GM19099 (cell line): ENCODE data around the gene CEP164.

Experiments used
- POLR2A ChIP-seq: IDR thresholded peaks from 3 replicates; pipeline ENCODE4 v1.6.1; 2011; ENCODE audit warnings: low read depth; ENCODE audit not compliant: insufficient read length; ENCODE audit errors: extremely low read depth

The CEP164 gene

GRCh38 chr11:117318738-117319137 lies 8.9 kb upstream of the CEP164 start:
- TF ChIP-seq POLR2A: no peak

DNA sequence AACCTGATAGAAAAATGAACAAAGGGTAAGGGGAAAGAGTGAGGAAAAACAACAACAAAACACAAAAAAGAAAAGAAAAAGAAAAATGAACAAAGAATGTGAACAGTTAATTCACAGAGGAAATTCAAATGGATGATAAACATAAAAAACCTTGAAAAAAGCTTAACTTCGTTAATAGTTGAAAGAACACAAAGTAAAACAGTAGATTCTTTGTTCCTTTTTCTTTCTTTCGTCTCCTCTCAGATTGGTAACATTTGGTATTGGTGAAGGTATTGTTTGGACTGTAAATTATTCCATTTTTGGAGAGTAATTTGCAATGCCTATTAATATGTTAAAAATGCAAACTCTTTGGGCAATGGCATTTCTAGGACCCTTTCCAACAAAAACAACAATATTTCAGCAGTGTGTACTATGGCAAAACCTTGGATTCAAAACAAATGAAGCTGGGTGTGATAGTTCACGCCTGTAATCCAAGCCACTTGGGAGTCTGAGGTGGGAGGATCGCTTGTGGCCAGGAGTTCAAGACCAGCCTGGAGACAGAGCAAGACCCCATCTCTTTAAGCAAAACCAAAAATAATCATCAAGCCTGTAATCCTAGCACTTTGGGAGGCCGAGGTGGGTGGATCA lies 8.3 kb upstream of the CEP164 start:
- no peak for TF ChIP-seq POLR2A

DNA sequence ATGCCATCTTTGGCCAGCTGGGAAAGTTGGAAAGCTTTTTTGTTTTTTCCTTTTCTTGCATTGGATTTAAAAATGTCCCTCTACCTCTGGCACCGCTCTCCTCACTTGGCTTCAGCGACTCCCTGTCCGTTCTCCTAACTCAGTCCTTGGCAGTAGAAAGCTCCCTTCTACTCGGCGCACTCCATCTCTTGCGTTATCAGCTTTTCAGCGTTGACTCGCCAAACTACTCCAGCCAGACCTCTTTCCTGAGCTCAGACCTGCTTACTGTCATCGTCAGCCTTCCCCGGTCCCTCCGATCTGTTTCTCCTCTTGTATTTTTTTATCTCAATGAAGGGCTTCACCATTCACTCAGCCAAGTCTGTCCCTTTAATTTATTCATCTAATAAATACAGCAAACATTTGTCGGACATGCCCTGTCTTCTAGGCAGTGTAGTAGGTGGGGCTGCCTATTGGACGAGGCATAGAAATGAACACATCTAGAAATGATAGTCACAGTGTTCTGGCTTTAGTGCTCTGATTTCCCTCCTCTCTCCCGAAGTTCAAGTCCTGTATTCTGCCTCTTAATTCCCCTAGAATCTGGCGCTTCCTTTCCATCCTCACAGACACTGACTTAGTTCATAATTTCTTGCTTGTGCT lies 839 bp downstream of the CEP164 start:
- no peak for TF ChIP-seq POLR2A

DNA sequence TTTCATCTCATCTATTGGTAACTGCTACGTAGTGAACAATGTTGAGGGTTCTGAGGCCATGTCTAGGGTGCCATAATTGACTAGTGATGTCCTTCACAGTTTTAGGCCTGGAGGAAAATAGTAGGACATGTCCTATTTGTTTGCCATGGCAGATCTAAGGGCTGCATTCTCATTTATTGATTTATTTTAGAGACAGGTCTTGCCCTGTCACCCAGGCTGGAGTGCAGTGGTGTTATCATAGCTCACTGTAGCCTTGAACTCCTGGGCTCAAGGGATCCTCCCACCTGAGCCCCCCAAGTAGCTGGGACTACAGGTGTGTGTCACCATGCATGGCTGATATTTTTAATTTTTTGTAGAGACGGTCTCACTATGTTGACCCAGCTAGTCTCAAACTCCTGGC lies 5.2 kb downstream of the CEP164 start:
- TF ChIP-seq POLR2A: no peak

- TF ChIP-seq POLR2A: no peak
These were observed 6.3 kb downstream of the CEP164 start for GRCh38 chr11:117333917-117334316.

DNA sequence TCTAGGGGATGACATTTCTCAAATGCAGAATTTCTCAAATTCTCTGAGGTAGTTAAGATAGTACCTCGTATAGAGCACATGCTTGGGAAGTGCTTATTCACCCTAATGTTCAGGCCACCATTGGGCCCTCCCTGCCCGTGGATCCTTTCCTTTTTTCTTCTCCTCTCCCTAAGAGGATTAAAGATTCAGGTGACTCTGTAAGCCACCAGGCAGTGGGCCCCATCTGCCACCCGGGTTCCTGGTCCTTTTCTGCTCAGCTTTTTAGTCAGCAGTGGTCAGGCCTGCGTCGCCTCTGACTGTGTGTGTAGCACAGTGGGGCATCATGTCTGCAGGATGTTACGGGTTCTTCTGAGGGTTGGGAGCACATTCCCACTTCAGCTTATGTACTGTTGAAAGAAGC lies 7.2 kb downstream of the CEP164 start:
- TF ChIP-seq POLR2A: no peak

GRCh38 chr11:117335399-117335798 lies 7.7 kb downstream of the CEP164 start:
- TF ChIP-seq POLR2A: no peak

GRCh38 chr11:117337076-117337475 lies 9.4 kb downstream of the CEP164 start:
- no peak for TF ChIP-seq POLR2A

DNA sequence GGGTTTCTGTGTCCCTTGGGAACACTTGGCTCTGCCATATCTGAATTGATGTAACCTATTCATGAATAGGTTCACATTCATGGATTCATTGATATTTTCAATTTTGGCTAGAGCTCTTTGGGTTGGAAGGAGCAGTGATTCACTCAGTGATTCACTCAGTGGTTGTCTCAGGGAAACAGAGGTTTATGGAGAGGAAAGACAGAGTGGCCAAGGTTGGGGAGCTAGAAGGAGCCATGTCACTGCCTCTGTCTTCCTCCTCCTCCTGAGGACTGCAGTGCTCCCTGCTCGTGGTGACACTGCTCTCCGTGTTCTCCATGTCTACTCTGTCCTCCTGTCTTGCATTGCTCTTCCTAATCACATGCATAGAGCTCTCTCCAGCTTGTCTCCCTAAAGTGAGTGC lies 17.4 kb downstream of the CEP164 start:
- TF ChIP-seq POLR2A: no peak

- no peak for TF ChIP-seq POLR2A
These were observed 26.9 kb downstream of the CEP164 start for GRCh38 chr11:117354550-117354949.

- TF ChIP-seq POLR2A: no peak
These were observed 28.7 kb downstream of the CEP164 start for GRCh38 chr11:117356126-117356890.

- no peak for TF ChIP-seq POLR2A
These were observed 33.8 kb downstream of the CEP164 start for GRCh38 chr11:117361432-117361831.

GRCh38 chr11:117366248-117366647 lies 38.6 kb downstream of the CEP164 start:
- TF ChIP-seq POLR2A: no peak

- no peak for TF ChIP-seq POLR2A
These were observed 39.2 kb downstream of the CEP164 start for GRCh38 chr11:117366875-117367274.

- no peak for TF ChIP-seq POLR2A
These were observed 41.9 kb downstream of the CEP164 start for GRCh38 chr11:117369534-117369933.

DNA sequence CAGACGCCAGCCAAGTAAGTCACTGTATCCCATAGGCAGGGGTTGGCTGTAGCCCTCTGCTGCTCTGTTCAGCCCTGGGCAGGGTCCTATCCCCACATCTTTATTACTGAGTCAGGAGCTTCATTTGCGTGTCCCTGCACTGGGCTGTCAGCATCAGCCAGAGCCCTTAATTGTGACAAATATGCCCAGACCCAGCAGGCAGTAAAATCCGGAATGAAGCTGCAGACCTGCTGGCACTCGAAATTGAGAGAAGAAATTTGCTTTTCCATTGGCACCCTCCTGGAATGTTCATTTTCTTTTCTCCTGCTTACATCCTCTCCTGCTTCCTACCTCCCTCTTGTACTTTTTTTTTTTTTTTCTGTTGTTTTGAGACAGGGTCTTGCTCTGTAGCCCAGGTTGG lies 43.8 kb downstream of the CEP164 start:
- TF ChIP-seq POLR2A: no peak

DNA sequence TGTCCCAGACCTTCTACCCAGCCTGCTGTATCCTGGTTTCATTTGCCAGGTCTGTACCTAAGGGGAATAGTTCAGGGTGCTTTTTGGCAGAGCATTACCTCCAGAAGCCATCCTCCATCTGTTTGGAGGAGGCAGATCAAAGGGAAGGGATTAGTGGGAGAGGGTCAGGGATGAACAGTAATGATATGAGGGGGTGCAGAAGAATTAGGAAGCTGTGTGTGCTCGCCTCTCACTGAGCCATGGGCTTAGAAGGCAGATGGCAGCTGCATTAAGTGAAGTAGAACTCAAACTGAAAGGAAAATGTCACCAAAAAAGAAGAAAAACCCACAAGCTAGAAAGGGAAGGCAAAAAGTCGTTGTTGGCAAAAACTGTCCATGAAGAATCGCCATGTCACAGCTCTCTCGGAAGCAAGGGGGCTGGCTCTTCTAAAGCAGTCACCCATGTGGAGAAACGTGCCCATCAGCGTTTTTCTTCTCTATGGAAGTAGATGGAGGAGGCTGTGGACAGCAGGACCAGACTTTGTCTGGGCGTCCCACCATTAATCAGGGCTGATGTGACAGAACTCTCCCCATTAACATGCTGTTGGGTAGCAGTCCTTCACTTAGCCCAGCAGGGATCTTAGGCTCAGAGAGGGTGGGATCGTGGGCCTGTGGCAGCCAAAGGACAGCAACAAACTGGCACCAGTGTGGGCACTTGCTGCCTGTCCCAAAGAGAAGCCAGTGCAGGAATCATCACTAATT lies 46.8 kb downstream of the CEP164 start:
- no peak for TF ChIP-seq POLR2A
